Amygdala (tissue), 56 donors: Measurements from ENCODE around the gene CELSR1.
"Not testable (repeated sequence)": the region's sequence is repeated elsewhere in the genome, so short reads cannot be mapped to it uniquely, and the experiment has no call there.

ENCODE experiments used
- DNase-seq, 56 donors: peaks; one replicate each; lab custom pipeline; 2025; lab: John Stamatoyannopoulos, UW

Gene CELSR1

GRCh38 chr22:46319319-46319718 lies 218.1 kb downstream of the CELSR1 start:
- no peak for DNase-seq

DNA sequence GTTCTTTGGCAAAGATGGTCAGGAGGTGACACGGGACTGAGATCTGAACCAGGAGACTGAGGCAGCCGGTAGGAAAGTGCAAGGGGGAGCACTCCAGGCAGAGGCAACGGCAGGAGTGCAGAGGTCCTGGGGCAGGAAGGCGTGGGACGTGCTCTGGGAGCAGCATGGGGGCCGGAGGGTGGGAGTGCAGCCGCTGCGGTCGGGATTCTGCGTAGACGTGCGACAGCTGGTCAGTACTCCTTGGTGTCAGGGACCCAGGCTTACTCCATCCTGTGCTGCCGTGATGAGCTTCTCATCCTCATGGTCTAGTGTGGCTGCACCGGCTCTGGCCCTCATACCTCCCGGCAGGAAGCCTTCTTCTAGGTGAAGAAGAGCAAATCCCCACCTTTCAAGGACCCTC lies 218.8 kb downstream of the CELSR1 start:
- no peak for DNase-seq

DNA sequence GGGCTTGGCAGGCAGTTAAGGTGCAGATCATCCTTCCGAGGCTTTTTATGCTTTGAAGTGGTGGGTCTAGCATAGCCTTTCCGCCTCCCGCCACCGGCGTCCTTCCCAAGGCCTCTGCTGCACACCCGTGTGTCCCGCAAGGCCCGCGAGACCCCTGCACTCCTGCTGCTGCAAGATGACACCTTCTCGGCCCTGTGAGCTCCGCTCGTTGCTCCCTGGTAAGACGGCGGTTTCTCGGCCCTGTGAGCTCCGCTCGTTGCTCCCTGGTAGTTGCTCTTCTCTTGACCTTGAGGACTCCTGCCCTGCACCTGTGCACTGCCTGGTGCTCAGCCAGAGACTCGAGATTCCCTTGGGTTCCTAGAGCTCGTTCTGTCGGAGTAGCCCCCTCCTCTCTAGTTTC lies 219.8 kb downstream of the CELSR1 start:
- DNase-seq: no peak

DNA sequence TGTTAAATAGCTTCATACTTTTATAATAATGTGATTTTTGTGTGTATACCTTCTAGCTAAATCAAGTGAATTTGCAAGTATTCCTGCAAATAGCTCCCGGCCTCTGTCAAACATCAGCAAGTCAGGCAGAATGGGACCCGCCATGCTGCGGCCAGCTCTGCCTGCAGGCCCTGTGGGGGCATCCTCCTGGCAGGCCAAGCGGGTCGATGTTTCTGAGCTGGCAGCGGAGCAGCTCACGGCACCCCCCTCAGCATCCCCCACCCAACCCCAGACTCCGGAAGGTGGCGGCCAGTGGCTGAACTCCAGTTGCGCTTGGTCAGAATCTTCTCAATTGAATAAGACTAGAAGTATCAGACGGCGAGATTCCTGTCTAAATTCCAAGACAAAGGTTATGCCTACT lies 221.4 kb downstream of the CELSR1 start:
- DNase-seq: no peak

DNA sequence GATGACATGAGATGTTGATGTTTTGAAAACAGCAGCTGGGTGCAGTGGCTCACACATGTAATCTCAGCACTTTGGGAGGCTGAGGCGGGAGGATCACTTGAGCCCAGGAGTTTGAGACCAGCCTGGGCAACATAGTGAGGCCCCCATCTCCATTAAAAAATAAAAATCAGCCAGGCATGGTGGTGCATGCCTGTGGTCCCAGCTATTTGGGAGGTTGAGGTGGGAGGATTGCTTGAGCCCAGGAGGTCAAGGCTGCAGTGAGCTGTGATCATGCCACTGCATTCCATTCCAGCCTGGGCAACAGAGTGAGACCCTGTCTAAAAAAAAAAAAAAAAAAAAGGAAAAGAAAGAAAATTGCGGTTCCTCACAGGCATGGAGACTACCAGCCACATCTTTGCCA lies 224.6 kb downstream of the CELSR1 start:
- DNase-seq: not testable (repeated sequence)

DNA sequence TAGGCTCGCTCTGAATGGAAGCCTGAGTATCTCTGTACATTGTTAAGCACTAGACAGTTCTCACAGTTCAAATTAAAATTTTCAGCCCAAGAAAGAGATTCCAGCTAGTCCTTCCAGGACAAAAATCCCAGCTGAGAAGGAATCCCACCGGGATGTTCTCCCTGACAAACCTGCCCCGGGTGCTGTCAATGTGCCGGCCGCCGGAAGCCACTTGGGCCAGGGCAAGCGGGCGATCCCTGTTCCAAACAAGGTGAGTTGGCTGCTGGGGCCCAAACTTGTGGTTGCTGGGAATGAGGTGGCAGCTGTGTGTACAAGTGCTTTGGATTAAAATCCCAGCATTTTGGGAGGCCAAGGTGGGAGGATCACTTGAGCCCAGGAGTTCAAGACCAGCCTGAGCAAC lies 225.4 kb downstream of the CELSR1 start:
- no peak for DNase-seq
